Naive thymus-derived CD4-positive, alpha-beta T cell (primary cell): Measurements from ENCODE around the gene KDR. TPM values are rescaled to one million over a fixed set of nuclear protein-coding genes. Genes with fewer than 3 reads are reported as not detected.

Experiments
- ATAC-seq: fragments of 150-1000 bp; cut with Tn5 transposase; 2 replicates; pipeline ENCODE4 v1.10.0; 2021; ENCODE audit warnings: mild to moderate bottlenecking, moderate library complexity
- CTCF ChIA-PET: fragments of 350-600 bp; sonication (Branson Sonifier 250); formaldehyde crosslinking; loops from one replicate; lab custom pipeline; 2021; ENCODE audit warnings: antibody characterized with exemption; lab: Charles Lee
- POLR2A ChIA-PET: fragments of 350-600 bp; sonication (Branson Sonifier 250); formaldehyde crosslinking; loops from one replicate; lab custom pipeline; 2021; ENCODE audit warnings: antibody characterized with exemption, inconsistent platforms; lab: Charles Lee
- DNase-seq, 9 donors: peaks; one replicate each; pipeline versions ENCODE4 v3.0.0 to v3.0.0-alpha.2; 2020 to 2022; ENCODE audit warnings: mixed read lengths in 1 of 9
- H3K27ac ChIP-seq: one replicate; pipeline ENCODE4 v1.7.0; 2013; ENCODE audit warnings: mild to moderate bottlenecking, low read depth, low read length, moderate library complexity
- H3K27me3 ChIP-seq, 2 donors: one replicate each; pipeline ENCODE4 v1.7.0; 2013; ENCODE audit warnings: low read length in 2 of 2, mild to moderate bottlenecking in 2 of 2, moderate library complexity in 2 of 2; ENCODE audit not compliant: control insufficient read depth in 2 of 2, insufficient read depth in 2 of 2
- H3K36me3 ChIP-seq, 3 experiments: 1 replicate in 2 of 3; 2 replicates in 1 of 3; pipeline ENCODE4 v1.7.0; 2013; ENCODE audit warnings: low read length in 3 of 3, mild to moderate bottlenecking in 3 of 3, moderate library complexity in 1 of 3; ENCODE audit not compliant: insufficient read depth in 3 of 3, control insufficient read depth in 2 of 3
- H3K4me1 ChIP-seq, 2 donors: one replicate each; pipeline ENCODE4 v1.7.0; 2013; ENCODE audit warnings: low read length in 2 of 2, mild to moderate bottlenecking in 2 of 2, moderate library complexity in 1 of 2; ENCODE audit not compliant: control insufficient read depth in 2 of 2, insufficient read depth in 2 of 2
- H3K4me3 ChIP-seq: 2 replicates; pipeline ENCODE4 v1.7.0; 2013; ENCODE audit warnings: mild to moderate bottlenecking, low read length
- H3K9me3 ChIP-seq, 3 experiments: 1 replicate in 2 of 3; 2 replicates in 1 of 3; pipeline ENCODE4 v1.7.0; 2013; ENCODE audit warnings: low read length in 3 of 3; ENCODE audit not compliant: control insufficient read depth in 2 of 3
- H3K27ac Mint-ChIP-seq, 9 donors: one replicate each; pipeline ENCODE4 v1.8.0; 2020 to 2022; ENCODE audit warnings: mixed read lengths in 9 of 9, mild to moderate bottlenecking in 8 of 9, moderate library complexity in 5 of 9, inconsistent platforms in 2 of 9
- H3K27me3 Mint-ChIP-seq, 5 donors: one replicate each; pipeline ENCODE4 v1.8.0; 2021 to 2022; ENCODE audit warnings: mixed read lengths in 5 of 5, mild to moderate bottlenecking in 1 of 5
- H3K36me3 Mint-ChIP-seq, 5 donors: one replicate each; pipeline ENCODE4 v1.8.0; 2020 to 2022; ENCODE audit warnings: mixed read lengths in 5 of 5, mild to moderate bottlenecking in 3 of 5, inconsistent platforms in 1 of 5
- H3K4me1 Mint-ChIP-seq, 7 donors: one replicate each; pipeline ENCODE4 v1.8.0; 2020 to 2022; ENCODE audit warnings: mixed read lengths in 7 of 7, mild to moderate bottlenecking in 3 of 7, inconsistent platforms in 1 of 7
- H3K4me3 Mint-ChIP-seq, 10 donors: one replicate each; pipeline ENCODE4 v1.8.0; 2020 to 2022; ENCODE audit warnings: mild to moderate bottlenecking in 10 of 10, mixed read lengths in 10 of 10, moderate library complexity in 6 of 10, inconsistent platforms in 2 of 10
- H3K9me3 Mint-ChIP-seq, 11 donors: one replicate each; pipeline ENCODE4 v1.8.0; 2020 to 2022; ENCODE audit warnings: mixed read lengths in 11 of 11, mild to moderate bottlenecking in 4 of 11, inconsistent platforms in 1 of 11, moderate library complexity in 1 of 11
- intact Hi-C, 2 donors: fragments of 100-400 bp; cut with micrococcal nuclease; formaldehyde crosslinking; loops; one replicate each; pipeline ENCODE4 v1.15.1; 2023
- polyA plus RNA-seq, 2 donors: library from polyadenylated mRNA; unstranded; fragments of 300-500 nt; fragmentation: Illumina TruSeq; gene quantifications; one replicate each; pipeline ENCODE4 v1.2.3, GENCODE V29; 2021
- total RNA-seq, 6 experiments: library from RNA in 5 of 6; stranded (reverse) in 5 of 6; gene quantifications; 1 replicate in 5 of 6; 2 replicates in 1 of 6; pipeline ENCODE4 v1.2.3 and lab custom pipeline; 2021 to 2026

The KDR gene
- total RNA-seq, result not detected
- polyA plus RNA-seq, result not detected
- not detected for total RNA-seq (lab: John Stamatoyannopoulos, UW)

- no peak for ATAC-seq
- H3K27ac ChIP-seq, result no peak within 1 kb of the TSS
- no peaks in the 10 kb centered on the region for H3K4me1 ChIP-seq
- H3K4me1 Mint-ChIP-seq, result peaks cover 0 to 15% (median 11%) of the 10 kb centered on the region in 7 donors
- no peak for DNase-seq
- H3K4me3 Mint-ChIP-seq, result peak within 1 kb of the TSS in 5 of 10 donors; percentile 10 to 60 (median 18)
- H3K9me3 Mint-ChIP-seq, result peaks cover 0 to 14% (median 4%) of the 10 kb centered on the region in 11 donors
- peaks cover 0 to 2% (median 0%) of the 10 kb centered on the region in 5 donors for H3K36me3 Mint-ChIP-seq
- ChIA-PET POLR2A (no interaction called here), CTCF (no interaction called here)
- no peaks in the 10 kb centered on the region for H3K9me3 ChIP-seq
- H3K27ac Mint-ChIP-seq, result no peak within 1 kb of the TSS
- peaks cover 50 to 72% (median 57%) of the 10 kb centered on the region in 5 donors for H3K27me3 Mint-ChIP-seq
- no peak within 1 kb of the TSS for H3K4me3 ChIP-seq
- no peaks in the 10 kb centered on the region for H3K36me3 ChIP-seq
- intact Hi-C loops, result no loop called here
- peaks cover 0 to 4% of the 10 kb centered on the region in 2 donors for H3K27me3 ChIP-seq
These were observed at the start of gene KDR for GRCh38 chr4:55125087-55125721. KDR (minus strand) TSS chr4:55125595; CDS start chr4:55125293, 302 bp downstream.

GRCh38 chr4:55173580-55173979 is 48.2 kb upstream of the KDR start:
- no peak overlapping the region for H3K27ac ChIP-seq
- no peak overlapping the region for H3K4me3 ChIP-seq
- ChIA-PET POLR2A (no interaction called here), CTCF (interaction anchor here (1.8 kb wide), 1 partner anchor 11 kb away, joined by 3 read pairs; no protein-coding TSS in a partner anchor)
- H3K9me3 ChIP-seq, result no peaks in the 10 kb centered on the region
- no peaks in the 10 kb centered on the region for H3K4me1 ChIP-seq
- DNase-seq (no peak), ATAC-seq (no peak)
- Mint-ChIP-seq H3K4me3 (no peak overlapping the region), H3K27ac (no peak overlapping the region), H3K36me3 (no peaks in the 10 kb centered on the region), H3K9me3 (peaks cover 0 to 2% (median 0%) of the 10 kb centered on the region in 11 donors), H3K4me1 (peaks cover 0 to 7% (median 0%) of the 10 kb centered on the region in 7 donors), H3K27me3 (peaks cover 0 to 26% (median 21%) of the 10 kb centered on the region in 5 donors)
- H3K27me3 ChIP-seq, result no peaks in the 10 kb centered on the region
- no peaks in the 10 kb centered on the region for H3K36me3 ChIP-seq
- intact Hi-C loops, result no loop called here

GRCh38 chr4:55172694-55173287 is 47.4 kb upstream of the KDR start:
- Histone ChIP-seq H3K4me3 (no peak overlapping the region), H3K27me3 (no peaks in the 10 kb centered on the region), H3K9me3 (no peaks in the 10 kb centered on the region), H3K4me1 (no peaks in the 10 kb centered on the region), H3K36me3 (no peaks in the 10 kb centered on the region), H3K27ac (no peak overlapping the region)
- no peak for DNase-seq
- Mint-ChIP-seq H3K27ac (no peak overlapping the region), H3K27me3 (peaks cover 0 to 29% (median 21%) of the 10 kb centered on the region in 5 donors), H3K9me3 (peaks cover 0 to 3% (median 0%) of the 10 kb centered on the region in 11 donors), H3K4me1 (peaks cover 0 to 7% (median 0%) of the 10 kb centered on the region in 7 donors), H3K4me3 (no peak overlapping the region), H3K36me3 (no peaks in the 10 kb centered on the region)
- CTCF ChIA-PET, result no interaction called here
- POLR2A ChIA-PET, result no interaction called here
- no peak for ATAC-seq
- intact Hi-C loops, result no loop called here

GRCh38 chr4:55170462-55170861 is 45.1 kb upstream of the KDR start:
- DNase-seq, result no peak
- Mint-ChIP-seq H3K27me3 (peaks cover 0 to 29% (median 17%) of the 10 kb centered on the region in 5 donors), H3K4me1 (no peaks in the 10 kb centered on the region), H3K4me3 (no peak overlapping the region), H3K9me3 (peaks cover 0 to 8% (median 0%) of the 10 kb centered on the region in 11 donors), H3K36me3 (no peaks in the 10 kb centered on the region), H3K27ac (no peak overlapping the region)
- Histone ChIP-seq H3K27ac (no peak overlapping the region), H3K36me3 (no peaks in the 10 kb centered on the region), H3K4me1 (no peaks in the 10 kb centered on the region), H3K4me3 (no peak overlapping the region), H3K9me3 (no peaks in the 10 kb centered on the region), H3K27me3 (no peaks in the 10 kb centered on the region)
- ChIA-PET POLR2A (no interaction called here), CTCF (no interaction called here)
- ATAC-seq, result no peak
- intact Hi-C loops, result no loop called here

GRCh38 chr4:55169352-55169961 is 44.1 kb upstream of the KDR start:
- ChIA-PET POLR2A (no interaction called here), CTCF (interaction anchor here (0.7 kb wide), 1 partner anchor 54 kb away, joined by 3 read pairs; no protein-coding TSS in a partner anchor)
- Histone ChIP-seq H3K4me3 (no peak overlapping the region), H3K27me3 (no peaks in the 10 kb centered on the region), H3K4me1 (no peaks in the 10 kb centered on the region), H3K36me3 (no peaks in the 10 kb centered on the region), H3K27ac (no peak overlapping the region), H3K9me3 (no peaks in the 10 kb centered on the region)
- Mint-ChIP-seq H3K4me1 (no peaks in the 10 kb centered on the region), H3K27ac (no peak overlapping the region), H3K36me3 (no peaks in the 10 kb centered on the region), H3K4me3 (no peak overlapping the region), H3K9me3 (peaks cover 0 to 9% (median 0%) of the 10 kb centered on the region in 11 donors), H3K27me3 (peaks cover 0 to 29% (median 17%) of the 10 kb centered on the region in 5 donors)
- DNase-seq (no peak), ATAC-seq (no peak)
- intact Hi-C loops, result no loop called here

GRCh38 chr4:55162396-55162795 is 37.0 kb upstream of the KDR start:
- ChIA-PET CTCF (no interaction called here), POLR2A (no interaction called here)
- intact Hi-C loops, result no loop called here
- no peak overlapping the region for H3K4me3 ChIP-seq
- no peak overlapping the region for H3K4me3 Mint-ChIP-seq
- no peaks in the 10 kb centered on the region for H3K27me3 ChIP-seq
- no peak overlapping the region for H3K27ac ChIP-seq
- no peaks in the 10 kb centered on the region for H3K36me3 Mint-ChIP-seq
- no peaks in the 10 kb centered on the region for H3K36me3 ChIP-seq
- peaks cover 13 to 33% (median 26%) of the 10 kb centered on the region in 5 donors for H3K27me3 Mint-ChIP-seq
- no peak for DNase-seq
- H3K9me3 Mint-ChIP-seq, result peaks cover 0 to 12% (median 2%) of the 10 kb centered on the region in 11 donors
- no peaks in the 10 kb centered on the region for H3K4me1 ChIP-seq
- no peaks in the 10 kb centered on the region for H3K9me3 ChIP-seq
- no peak overlapping the region for H3K27ac Mint-ChIP-seq
- no peak for ATAC-seq
- H3K4me1 Mint-ChIP-seq, result peaks cover 0 to 4% (median 0%) of the 10 kb centered on the region in 7 donors
